Right atrium auricular region (tissue), 2 donors: ENCODE results near the gene PSMA1. TPM values are rescaled to one million over a fixed set of nuclear protein-coding genes. Genes with fewer than 3 reads are reported as not detected.

Experiments
- DNase-seq: peaks from one replicate; pipeline ENCODE4 v3.0.0-alpha.2; 2019; ENCODE audit warnings: low spot score
- H3K27ac ChIP-seq, 2 donors: fragments of 200-600 bp; sonication (generic); 1 replicate in 1 of 2; 2 replicates in 1 of 2; pipeline ENCODE4 v1.5.1; 2016 to 2019
- H3K27me3 ChIP-seq, 2 donors: fragments of 200-600 bp; sonication (generic); one replicate each; pipeline versions ENCODE4 v1.5.1 to v1.6.0; 2017 to 2019
- H3K36me3 ChIP-seq: fragments of 200-600 bp; sonication (generic); one replicate; pipeline ENCODE4 v1.5.1; 2016
- H3K4me1 ChIP-seq, 2 donors: fragments of 200-600 bp; sonication (generic); one replicate each; pipeline versions ENCODE4 v1.5.1 to v1.6.0; 2017 to 2019
- H3K4me3 ChIP-seq, 2 donors: fragments of 200-600 bp; sonication (generic); 1 replicate in 1 of 2; 2 replicates in 1 of 2; pipeline ENCODE4 v1.5.1; 2017 to 2019; ENCODE audit warnings: mild to moderate bottlenecking in 1 of 2, moderate library complexity in 1 of 2
- H3K9me3 ChIP-seq, 2 donors: fragments of 200-600 bp; sonication (generic); one replicate each; pipeline ENCODE4 v1.5.1; 2019
- CTCF ChIP-seq, 2 donors: fragments of 200-600 bp; sonication (generic); IDR thresholded peaks; one replicate each; pipeline ENCODE4 v1.5.1; 2019; ENCODE audit warnings: antibody characterized with exemption in 2 of 2
- total RNA-seq, 2 donors: library from RNA; depleted of rRNA; stranded (reverse); fragments of >200 nt; gene quantifications; one replicate each; pipeline ENCODE4 v1.1.0, GENCODE V29; 2016

The PSMA1 gene
- total RNA-seq, 2 donors from 2014 or later: 96.0 to 104 TPM

DNA sequence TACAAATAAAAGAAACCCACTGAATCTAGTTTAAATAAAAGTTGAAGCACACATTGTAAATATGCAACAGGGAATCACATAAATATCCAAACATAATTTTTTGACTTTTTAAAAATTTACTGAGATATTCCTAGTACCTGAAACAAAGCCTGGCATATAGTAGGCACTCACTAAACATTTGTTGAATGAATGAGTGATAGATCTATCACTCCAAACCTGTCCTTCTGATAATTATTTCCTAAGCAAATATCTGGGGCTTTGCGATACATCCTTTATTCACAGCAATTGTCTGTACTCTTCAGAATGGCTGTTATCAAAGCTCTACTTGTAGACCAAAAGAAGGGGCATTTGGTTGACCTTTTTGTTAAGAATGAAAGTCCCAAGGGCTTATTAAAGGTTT lies 2.6 kb upstream of the PSMA1 start:
- Histone ChIP-seq H3K27me3 (no peaks in the 10 kb centered on the region), H3K4me3 (no peak overlapping the region), H3K9me3 (no peaks in the 10 kb centered on the region), H3K36me3 (peaks cover 4% of the 10 kb centered on the region), H3K27ac (no peak overlapping the region), H3K4me1 (peaks cover 0 to 20% of the 10 kb centered on the region in 2 donors)
- no peak for TF ChIP-seq CTCF (IDR thresholded peaks at IDR 0.05)
- DNase-seq: no peak

DNA sequence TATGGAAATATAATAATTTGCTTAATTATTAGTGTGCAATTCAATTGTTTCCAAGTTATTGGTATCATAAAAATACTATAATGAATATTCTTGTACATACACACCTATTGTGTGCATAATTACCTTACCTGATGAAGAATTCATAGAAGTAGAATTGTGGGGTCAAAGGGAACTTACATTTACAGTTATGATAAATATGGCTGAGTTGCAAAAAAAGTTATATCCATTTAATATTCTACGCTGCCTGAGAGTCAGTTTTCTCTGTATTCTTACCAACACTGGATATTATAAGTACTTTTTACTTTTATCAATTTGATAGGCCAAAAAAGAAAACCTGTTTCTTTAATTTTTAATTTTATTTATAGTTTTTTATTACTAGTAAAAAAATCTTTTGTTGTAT lies 2.1 kb upstream of the PSMA1 start:
- no peak overlapping the region for H3K27ac ChIP-seq
- H3K9me3 ChIP-seq: no peaks in the 10 kb centered on the region
- no peaks in the 10 kb centered on the region for H3K27me3 ChIP-seq
- H3K36me3 ChIP-seq: peaks cover 9% of the 10 kb centered on the region
- peaks cover 0 to 21% of the 10 kb centered on the region in 2 donors for H3K4me1 ChIP-seq
- no peak overlapping the region for H3K4me3 ChIP-seq
- no peak for DNase-seq
- TF ChIP-seq CTCF (IDR thresholded peaks at IDR 0.05): no peak

- H3K27ac ChIP-seq: peak overlapping the region; percentile 91
- H3K4me3 ChIP-seq: peak overlapping the region; percentile 67 to 89
- no peak for DNase-seq
- H3K4me1 ChIP-seq: peaks cover 0 to 21% of the 10 kb centered on the region in 2 donors
- H3K27me3 ChIP-seq: no peaks in the 10 kb centered on the region
- TF ChIP-seq CTCF (IDR thresholded peaks at IDR 0.05): no peak
- H3K36me3 ChIP-seq: peaks cover 24% of the 10 kb centered on the region
- H3K9me3 ChIP-seq: no peaks in the 10 kb centered on the region
These were observed 563 bp upstream of the PSMA1 start for GRCh38 chr11:14520747-14521151.

- H3K27ac ChIP-seq: peak overlapping the region; percentile 91
- H3K4me3 ChIP-seq: peak overlapping the region; percentile 67 to 89
- H3K27me3 ChIP-seq: no peaks in the 10 kb centered on the region
- no peak for TF ChIP-seq CTCF (IDR thresholded peaks at IDR 0.05)
- H3K4me1 ChIP-seq: peaks cover 0 to 21% of the 10 kb centered on the region in 2 donors
- H3K36me3 ChIP-seq: peaks cover 35% of the 10 kb centered on the region
- H3K9me3 ChIP-seq: no peaks in the 10 kb centered on the region
- no peak for DNase-seq
These were observed 629 bp downstream of the PSMA1 start for GRCh38 chr11:14519597-14519916.

GRCh38 chr11:14518820-14519219 lies 1.4 kb downstream of the PSMA1 start:
- peaks cover 0 to 21% of the 10 kb centered on the region in 2 donors for H3K4me1 ChIP-seq
- no peak for DNase-seq
- peaks cover 43% of the 10 kb centered on the region for H3K36me3 ChIP-seq
- H3K27ac ChIP-seq: peak overlapping the region; percentile 91
- H3K9me3 ChIP-seq: no peaks in the 10 kb centered on the region
- TF ChIP-seq CTCF (IDR thresholded peaks at IDR 0.05): no peak
- H3K27me3 ChIP-seq: no peaks in the 10 kb centered on the region
- H3K4me3 ChIP-seq: peak overlapping the region; percentile 67 to 89

DNA sequence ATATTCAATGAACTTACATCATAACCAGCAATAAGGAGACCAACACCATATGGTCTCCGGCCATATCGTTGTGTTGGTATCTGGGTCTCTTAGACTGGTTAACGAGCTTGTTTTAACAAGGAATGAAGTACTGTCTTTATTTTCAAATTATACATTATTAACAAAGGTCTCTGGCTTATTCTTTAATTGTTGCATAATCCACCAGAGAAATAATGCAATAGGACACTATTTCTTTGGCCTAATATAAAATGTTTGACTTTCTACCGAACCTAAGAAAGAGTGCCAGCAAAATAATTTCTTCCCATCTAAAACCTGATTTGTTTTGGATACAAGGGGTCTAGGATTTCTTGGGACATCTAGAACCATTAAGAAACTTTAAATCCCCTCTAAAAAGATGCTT lies 6.4 kb downstream of the PSMA1 start:
- Histone ChIP-seq H3K27ac (no peak overlapping the region), H3K4me1 (peaks cover 0 to 12% of the 10 kb centered on the region in 2 donors), H3K4me3 (no peak overlapping the region), H3K27me3 (no peaks in the 10 kb centered on the region), H3K9me3 (no peaks in the 10 kb centered on the region), H3K36me3 (peaks cover 91% of the 10 kb centered on the region)
- no peak for TF ChIP-seq CTCF (IDR thresholded peaks at IDR 0.05)
- no peak for DNase-seq
